Right atrium auricular region (tissue), 2 donors: ENCODE results near the gene SLC43A1. TPM values are rescaled to one million over a fixed set of nuclear protein-coding genes. Genes with fewer than 3 reads are reported as not detected.
A peak's percentile ranks its signal among the peaks of the same experiment; 100 is the strongest.

Experiments used
- DNase-seq: peaks from one replicate; pipeline ENCODE4 v3.0.0-alpha.2; 2019; ENCODE audit warnings: low spot score
- H3K27ac ChIP-seq, 2 donors: fragments of 200-600 bp; sonication (generic); 1 replicate in 1 of 2; 2 replicates in 1 of 2; pipeline ENCODE4 v1.5.1; 2016 to 2019
- H3K27me3 ChIP-seq, 2 donors: fragments of 200-600 bp; sonication (generic); one replicate each; pipeline versions ENCODE4 v1.5.1 to v1.6.0; 2017 to 2019
- H3K36me3 ChIP-seq: fragments of 200-600 bp; sonication (generic); one replicate; pipeline ENCODE4 v1.5.1; 2016
- H3K4me1 ChIP-seq, 2 donors: fragments of 200-600 bp; sonication (generic); one replicate each; pipeline versions ENCODE4 v1.5.1 to v1.6.0; 2017 to 2019
- H3K4me3 ChIP-seq, 2 donors: fragments of 200-600 bp; sonication (generic); 1 replicate in 1 of 2; 2 replicates in 1 of 2; pipeline ENCODE4 v1.5.1; 2017 to 2019; ENCODE audit warnings: mild to moderate bottlenecking in 1 of 2, moderate library complexity in 1 of 2
- H3K9me3 ChIP-seq, 2 donors: fragments of 200-600 bp; sonication (generic); one replicate each; pipeline ENCODE4 v1.5.1; 2019
- total RNA-seq, 2 donors: library from RNA; depleted of rRNA; stranded (reverse); fragments of >200 nt; gene quantifications; one replicate each; pipeline ENCODE4 v1.1.0, GENCODE V29; 2016
- TF ChIP-seq, protein P1 (sequence below), 2 donors: fragments of 200-600 bp; sonication (generic); IDR thresholded peaks; one replicate each; pipeline ENCODE4 v1.5.1; 2019; ENCODE audit warnings: antibody characterized with exemption in 2 of 2

The SLC43A1 gene
- total RNA-seq, 2 donors from 2014 or later: 5.0 to 10.4 TPM

DNA sequence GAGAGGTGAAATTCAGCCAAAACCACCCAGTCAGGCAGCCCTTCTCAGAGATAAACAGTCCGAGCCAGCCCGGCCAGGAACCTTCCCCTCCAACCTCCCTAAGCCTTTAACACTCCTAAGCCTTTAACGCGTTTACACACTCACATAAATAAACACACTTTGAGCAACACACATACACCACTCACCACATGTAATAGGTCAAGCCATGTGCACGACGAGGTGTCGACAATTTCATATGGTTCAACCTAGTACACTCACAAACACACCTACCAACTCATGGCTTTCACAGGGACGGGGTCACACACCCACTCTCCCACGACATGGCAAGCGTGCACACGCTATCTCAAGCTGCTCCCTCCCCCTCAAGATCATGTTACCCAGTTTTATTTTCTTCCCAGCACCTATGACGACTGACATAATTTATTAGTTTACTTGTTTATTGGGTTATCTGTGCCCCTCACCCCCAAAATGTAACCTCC, 15.5 kb downstream of the SLC43A1 start:
- H3K36me3 ChIP-seq: peaks cover 7% of the 10 kb centered on the region
- H3K9me3 ChIP-seq: no peaks in the 10 kb centered on the region
- H3K4me1 ChIP-seq: peaks cover 0 to 39% of the 10 kb centered on the region in 2 donors
- H3K4me3 ChIP-seq: peak overlapping the region in 1 of 2 donors; percentile 39
- H3K27ac ChIP-seq: peak overlapping the region; percentile 83 to 93
- DNase-seq: no peak
- no peaks in the 10 kb centered on the region for H3K27me3 ChIP-seq
- TF ChIP-seq, protein P1, sequence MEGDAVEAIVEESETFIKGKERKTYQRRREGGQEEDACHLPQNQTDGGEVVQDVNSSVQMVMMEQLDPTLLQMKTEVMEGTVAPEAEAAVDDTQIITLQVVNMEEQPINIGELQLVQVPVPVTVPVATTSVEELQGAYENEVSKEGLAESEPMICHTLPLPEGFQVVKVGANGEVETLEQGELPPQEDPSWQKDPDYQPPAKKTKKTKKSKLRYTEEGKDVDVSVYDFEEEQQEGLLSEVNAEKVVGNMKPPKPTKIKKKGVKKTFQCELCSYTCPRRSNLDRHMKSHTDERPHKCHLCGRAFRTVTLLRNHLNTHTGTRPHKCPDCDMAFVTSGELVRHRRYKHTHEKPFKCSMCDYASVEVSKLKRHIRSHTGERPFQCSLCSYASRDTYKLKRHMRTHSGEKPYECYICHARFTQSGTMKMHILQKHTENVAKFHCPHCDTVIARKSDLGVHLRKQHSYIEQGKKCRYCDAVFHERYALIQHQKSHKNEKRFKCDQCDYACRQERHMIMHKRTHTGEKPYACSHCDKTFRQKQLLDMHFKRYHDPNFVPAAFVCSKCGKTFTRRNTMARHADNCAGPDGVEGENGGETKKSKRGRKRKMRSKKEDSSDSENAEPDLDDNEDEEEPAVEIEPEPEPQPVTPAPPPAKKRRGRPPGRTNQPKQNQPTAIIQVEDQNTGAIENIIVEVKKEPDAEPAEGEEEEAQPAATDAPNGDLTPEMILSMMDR (IDR thresholded peaks at IDR 0.05): no peak

DNA sequence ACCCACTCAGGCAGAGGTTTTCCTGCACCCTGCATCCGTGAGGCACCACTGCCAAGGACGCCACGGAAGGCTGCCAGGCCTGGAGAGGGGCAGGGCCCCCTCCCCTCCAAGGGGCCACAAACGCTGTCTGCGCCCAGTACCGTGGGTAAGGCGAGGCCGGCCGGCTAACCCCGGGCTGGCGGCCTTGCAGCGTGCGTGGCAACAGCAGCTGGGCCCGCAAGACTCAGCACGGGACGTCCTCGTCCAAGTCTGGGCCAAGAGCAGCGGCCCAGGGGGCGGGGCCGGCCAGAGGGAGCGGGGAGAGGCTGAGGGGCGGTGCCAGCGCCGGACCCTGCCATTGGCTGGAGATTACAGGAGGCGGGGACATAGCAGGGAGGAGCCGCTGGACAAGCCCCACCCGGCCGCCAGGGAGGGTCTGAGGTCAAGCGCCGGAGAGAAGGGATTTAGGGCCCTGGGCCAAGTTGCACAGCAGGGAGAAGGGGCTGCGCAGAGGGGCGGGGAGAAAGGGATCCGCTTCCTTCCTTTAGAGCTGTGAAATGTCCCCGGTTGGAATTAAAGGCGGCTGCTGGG, 16.0 kb downstream of the SLC43A1 start:
- Histone ChIP-seq H3K9me3 (no peaks in the 10 kb centered on the region), H3K36me3 (peaks cover 7% of the 10 kb centered on the region), H3K4me1 (peaks cover 0 to 39% of the 10 kb centered on the region in 2 donors), H3K27ac (peak overlapping the region; percentile 83 to 93), H3K4me3 (peak overlapping the region; percentile 13 to 39), H3K27me3 (no peaks in the 10 kb centered on the region)
- TF ChIP-seq, protein P1 (IDR thresholded peaks at IDR 0.05): no peak
- peak; percentile 97 for DNase-seq

GRCh38 chr11:57498540-57498939, 17.0 kb downstream of the SLC43A1 start:
- DNase-seq: no peak
- Histone ChIP-seq H3K9me3 (no peaks in the 10 kb centered on the region), H3K36me3 (peaks cover 7% of the 10 kb centered on the region), H3K4me3 (no peak overlapping the region), H3K27ac (peak overlapping the region; percentile 83 to 93), H3K4me1 (peaks cover 0 to 49% of the 10 kb centered on the region in 2 donors), H3K27me3 (no peaks in the 10 kb centered on the region)
- TF ChIP-seq, protein P1 (IDR thresholded peaks at IDR 0.05): no peak

GRCh38 chr11:57497303-57498247, 17.9 kb downstream of the SLC43A1 start:
- TF ChIP-seq, protein P1 (IDR thresholded peaks at IDR 0.05): no peak
- no peak for DNase-seq
- no peak overlapping the region for H3K4me3 ChIP-seq
- H3K4me1 ChIP-seq: peaks cover 0 to 49% of the 10 kb centered on the region in 2 donors
- no peaks in the 10 kb centered on the region for H3K27me3 ChIP-seq
- no peak overlapping the region for H3K27ac ChIP-seq
- no peaks in the 10 kb centered on the region for H3K9me3 ChIP-seq
- H3K36me3 ChIP-seq: peaks cover 7% of the 10 kb centered on the region

GRCh38 chr11:57496109-57496820, 19.2 kb downstream of the SLC43A1 start:
- H3K36me3 ChIP-seq: peaks cover 11% of the 10 kb centered on the region
- TF ChIP-seq, protein P1 (IDR thresholded peaks at IDR 0.05): no peak
- H3K9me3 ChIP-seq: no peaks in the 10 kb centered on the region

More at GRCh38 chr11:57496109-57496820, 19.2 kb downstream of the SLC43A1 start:
- no peaks in the 10 kb centered on the region for H3K27me3 ChIP-seq
- no peak for DNase-seq
- H3K4me1 ChIP-seq: peaks cover 0 to 37% of the 10 kb centered on the region in 2 donors
- no peak overlapping the region for H3K27ac ChIP-seq
- no peak overlapping the region for H3K4me3 ChIP-seq
